CD14-positive monocyte (primary cell): ENCODE measurements around the gene SPOP. TPM values are rescaled to one million over a fixed set of nuclear protein-coding genes. Genes with fewer than 3 reads are reported as not detected.
A peak's percentile ranks its signal among the peaks of the same experiment; 100 is the strongest.

Source experiments
- DNase-seq, 3 donors: peaks; one replicate each; pipeline ENCODE4 v3.0.0-alpha.2; 2011 to 2022
- H2AFZ ChIP-seq: 2 replicates; pipeline ENCODE4 v1.6.0; 2012; ENCODE audit warnings: mild to moderate bottlenecking, low read depth, low read length, inconsistent platforms; ENCODE audit not compliant: insufficient read depth, poor library complexity, severe bottlenecking
- H3K27ac ChIP-seq, 2 donors: 1 replicate in 1 of 2; 2 replicates in 1 of 2; pipeline ENCODE4 v1.5.1; 2012 to 2013; ENCODE audit warnings: low read length in 2 of 2, control low read depth in 1 of 2, inconsistent platforms in 1 of 2, low read depth in 1 of 2, mild to moderate bottlenecking in 1 of 2
- H3K27me3 ChIP-seq, 2 donors: one replicate each; pipeline versions ENCODE4 v1.6.0 to v1.6.1; 2011 to 2013; ENCODE audit warnings: low read length in 2 of 2; ENCODE audit not compliant: control insufficient read depth in 2 of 2, insufficient read depth in 2 of 2
- H3K36me3 ChIP-seq, 2 donors: replicated peaks in 1 of 2; 1 replicate in 1 of 2; 2 replicates in 1 of 2; pipeline versions ENCODE4 v1.5.1 to v1.6.1; 2012 to 2013; ENCODE audit warnings: low read length in 2 of 2, control low read depth in 1 of 2, inconsistent platforms in 1 of 2, mild to moderate bottlenecking in 1 of 2; ENCODE audit not compliant: insufficient read depth in 2 of 2, control insufficient read depth in 1 of 2
- H3K4me1 ChIP-seq, 2 donors: 1 replicate in 1 of 2; 2 replicates in 1 of 2; pipeline versions ENCODE4 v1.5.1 to v1.6.1; 2012 to 2013; ENCODE audit warnings: low read length in 2 of 2, control low read depth in 1 of 2, inconsistent platforms in 1 of 2, mild to moderate bottlenecking in 1 of 2, moderate library complexity in 1 of 2; ENCODE audit not compliant: insufficient read depth in 2 of 2, control insufficient read depth in 1 of 2
- H3K4me2 ChIP-seq: replicated peaks from 2 replicates; pipeline ENCODE3; 2012; ENCODE audit warnings: low read length, moderate library complexity, mild to moderate bottlenecking; ENCODE audit not compliant: poor library complexity, severe bottlenecking; ENCODE audit errors: extremely low read depth
- H3K4me3 ChIP-seq, 3 experiments: fragments of 200-600 bp in 1 of 3; sonication (generic) in 1 of 3; replicated peaks in 1 of 3; 1 replicate in 2 of 3; 2 replicates in 1 of 3; pipeline ENCODE4 v1.5.1; 2011 to 2013; ENCODE audit warnings: low read length in 3 of 3, mild to moderate bottlenecking in 3 of 3, control low read depth in 2 of 3, low read depth in 2 of 3, inconsistent platforms in 1 of 3, moderate library complexity in 1 of 3
- H3K79me2 ChIP-seq: 2 replicates; pipeline ENCODE4 v1.6.0; 2012; ENCODE audit warnings: mild to moderate bottlenecking, control low read depth, inconsistent platforms, low read length, moderate library complexity; ENCODE audit not compliant: insufficient read depth
- H3K9ac ChIP-seq: 2 replicates; pipeline ENCODE4 v1.6.0; 2017; ENCODE audit warnings: low read length, mild to moderate bottlenecking; ENCODE audit not compliant: insufficient read depth, poor library complexity, severe bottlenecking
- H3K9me3 ChIP-seq, 2 donors: replicated peaks in 1 of 2; 1 replicate in 1 of 2; 2 replicates in 1 of 2; pipeline versions ENCODE4 v1.5.1 to v1.6.1; 2012 to 2013; ENCODE audit warnings: low read length in 2 of 2, control low read depth in 1 of 2; ENCODE audit not compliant: control insufficient read depth in 1 of 2, insufficient read depth in 1 of 2
- H4K20me1 ChIP-seq: 2 replicates; pipeline ENCODE4 v1.6.0; 2012; ENCODE audit warnings: mild to moderate bottlenecking, low read length, control low read depth, moderate library complexity; ENCODE audit not compliant: insufficient read depth
- H3K27ac Mint-ChIP-seq, 7 donors: one replicate each; pipeline ENCODE4 v1.8.0; 2020; ENCODE audit warnings: mild to moderate bottlenecking in 7 of 7, mixed read lengths in 7 of 7, moderate library complexity in 6 of 7, inconsistent platforms in 2 of 7
- H3K27me3 Mint-ChIP-seq, 3 donors: one replicate each; pipeline ENCODE4 v1.8.0; 2021 to 2022; ENCODE audit warnings: low read depth in 3 of 3, mild to moderate bottlenecking in 3 of 3, mixed read lengths in 3 of 3, moderate library complexity in 3 of 3, inconsistent platforms in 1 of 3
- H3K36me3 Mint-ChIP-seq, 2 donors: one replicate each; pipeline ENCODE4 v1.8.0; 2020; ENCODE audit warnings: mixed read lengths in 2 of 2, inconsistent platforms in 1 of 2, mild to moderate bottlenecking in 1 of 2
- H3K4me1 Mint-ChIP-seq: one replicate; pipeline ENCODE4 v1.8.0; 2020; ENCODE audit warnings: mild to moderate bottlenecking, mixed read lengths
- H3K4me3 Mint-ChIP-seq, 2 donors: one replicate each; pipeline ENCODE4 v1.8.0; 2020; ENCODE audit warnings: mild to moderate bottlenecking in 2 of 2, mixed read lengths in 2 of 2, moderate library complexity in 1 of 2
- H3K9me3 Mint-ChIP-seq, 7 donors: one replicate each; pipeline ENCODE4 v1.8.0; 2020 to 2022; ENCODE audit warnings: mixed read lengths in 7 of 7, mild to moderate bottlenecking in 6 of 7, moderate library complexity in 6 of 7, inconsistent platforms in 2 of 7
- CTCF ChIP-seq: fragments of 200-600 bp; IDR thresholded peaks from one replicate; pipeline ENCODE4 v1.8.0; 2022; ENCODE audit warnings: antibody characterized with exemption, mild to moderate bottlenecking
- WGBS: methylation state at CpG from one replicate; pipeline ENCODE4 v1.1.5; 2013; ENCODE audit warnings: missing lambda C conversion rate; ENCODE audit not compliant: insufficient coverage; 5-methylcytosine and 5-hydroxymethylcytosine counted together
- intact Hi-C, 2 donors: fragments of 100-400 bp; cut with micrococcal nuclease; formaldehyde crosslinking; loops; one replicate each; pipeline versions ENCODE4 v1.15.0 to v1.15.1; 2023
- polyA plus RNA-seq, 3 donors: library from polyadenylated mRNA; depleted of rRNA in 1 of 3; unstranded in 2 of 3; stranded (reverse) in 1 of 3; fragments of 300-500 nt in 2 of 3; fragments of >200 nt in 1 of 3; fragmentation: Illumina TruSeq in 2 of 3; gene quantifications; 1 replicate in 2 of 3; 2 replicates in 1 of 3; pipeline ENCODE4 v1.2.3, GENCODE V29; 2012 to 2021

Gene SPOP
- polyA plus RNA-seq, 3 donors = 41.3 to 65.5 (median 63.2) TPM

DNA sequence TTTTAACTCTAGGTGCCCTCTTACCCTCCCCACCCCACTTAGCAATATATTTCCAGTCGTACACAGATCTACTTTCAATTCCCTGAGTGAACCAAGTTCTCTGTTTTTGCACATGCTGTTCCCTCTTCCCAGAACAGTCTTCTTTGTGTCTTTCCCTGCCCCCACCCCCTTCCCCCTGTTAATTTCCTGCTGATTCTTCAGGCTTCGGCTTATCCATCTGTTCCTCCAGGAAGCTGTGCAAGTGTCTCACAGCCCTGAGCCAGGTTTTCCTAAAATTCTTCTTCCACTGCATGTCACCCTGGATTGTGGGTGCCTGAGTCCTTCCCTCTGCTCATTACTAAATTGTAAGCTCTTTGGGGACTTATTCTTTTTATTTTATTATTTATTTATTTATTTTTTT is 12.4 kb upstream of the SPOP start:
- Histone ChIP-seq H4K20me1 (no peaks in the 10 kb centered on the region), H2AFZ (no peak overlapping the region), H3K9ac (no peak overlapping the region), H3K4me1 (peaks cover 34% of the 10 kb centered on the region in 2 donors), H3K9me3 (no peaks in the 10 kb centered on the region), H3K27me3 (no peaks in the 10 kb centered on the region), H3K27ac (no peak overlapping the region), H3K36me3 (no peaks in the 10 kb centered on the region), H3K4me3 (no peak overlapping the region), H3K4me2 (no peak overlapping the region), H3K79me2 (no peaks in the 10 kb centered on the region)
- no peak for DNase-seq
- no peaks in the 10 kb centered on the region for H3K36me3 Mint-ChIP-seq
- no peak for TF ChIP-seq CTCF
- peaks cover 34% of the 10 kb centered on the region for H3K4me1 Mint-ChIP-seq
- 13% methylated on average over 2 of the region's 2 CpGs for WGBS
- peaks cover 1 to 6% (median 6%) of the 10 kb centered on the region in 3 donors for H3K27me3 Mint-ChIP-seq
- intact Hi-C loops = loop anchor here in 1 of 2 donors (10.0 kb wide), 1 partner anchor 75 kb away; no protein-coding TSS in a partner anchor
- H3K27ac Mint-ChIP-seq = peak overlapping the region in 1 of 7 donors; percentile 74
- H3K9me3 Mint-ChIP-seq = no peaks in the 10 kb centered on the region
- H3K4me3 Mint-ChIP-seq = no peak overlapping the region

DNA sequence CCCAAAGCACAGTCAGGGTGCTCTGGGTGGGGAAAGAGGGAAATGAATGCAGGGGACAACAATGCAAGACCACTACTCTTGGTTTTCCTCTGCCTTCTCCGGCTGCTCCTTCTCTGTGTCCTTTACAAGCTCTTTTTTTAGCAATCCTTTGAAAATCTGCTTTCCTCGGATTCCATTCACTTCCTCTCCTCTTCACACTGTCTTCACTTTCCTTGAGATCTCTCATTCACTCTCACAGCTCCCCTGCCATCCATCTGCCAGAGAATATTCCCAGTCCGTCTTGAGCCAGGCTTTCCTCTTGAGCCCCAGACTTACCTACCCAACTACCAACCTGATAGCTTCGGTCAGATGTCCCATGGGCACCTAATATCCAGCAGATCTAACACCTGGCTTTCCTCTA is 11.0 kb upstream of the SPOP start:
- H3K4me1 Mint-ChIP-seq = peaks cover 30% of the 10 kb centered on the region
- H3K27ac ChIP-seq = peak overlapping the region in 1 of 2 donors; percentile 1

More for the DNA sequence above, 11.0 kb upstream of the SPOP start:
- WGBS = 75% methylated on average over 4 of the region's 4 CpGs
- Mint-ChIP-seq H3K9me3 (no peaks in the 10 kb centered on the region), H3K27me3 (peaks cover 1 to 5% (median 4%) of the 10 kb centered on the region in 3 donors), H3K4me3 (no peak overlapping the region), H3K36me3 (no peaks in the 10 kb centered on the region), H3K27ac (peak overlapping the region in 5 of 7 donors; percentile 10 to 60 (median 25))
- peaks cover 32% of the 10 kb centered on the region in 2 donors for H3K4me1 ChIP-seq
- intact Hi-C loops = no loop called here
- H3K79me2 ChIP-seq = no peaks in the 10 kb centered on the region
- DNase-seq = peak in 1 of 3 donors; percentile 16
- TF ChIP-seq CTCF = no peak
- no peaks in the 10 kb centered on the region for H4K20me1 ChIP-seq
- H2AFZ ChIP-seq = no peak overlapping the region
- no peaks in the 10 kb centered on the region for H3K9me3 ChIP-seq
- no peaks in the 10 kb centered on the region for H3K36me3 ChIP-seq
- no peaks in the 10 kb centered on the region for H3K27me3 ChIP-seq
- no peak overlapping the region for H3K4me3 ChIP-seq
- peak overlapping the region; percentile 64 for H3K4me2 ChIP-seq
- H3K9ac ChIP-seq = no peak overlapping the region
